ENCODE measurements around the gene ATP13A5.

The ATP13A5 gene

DNA sequence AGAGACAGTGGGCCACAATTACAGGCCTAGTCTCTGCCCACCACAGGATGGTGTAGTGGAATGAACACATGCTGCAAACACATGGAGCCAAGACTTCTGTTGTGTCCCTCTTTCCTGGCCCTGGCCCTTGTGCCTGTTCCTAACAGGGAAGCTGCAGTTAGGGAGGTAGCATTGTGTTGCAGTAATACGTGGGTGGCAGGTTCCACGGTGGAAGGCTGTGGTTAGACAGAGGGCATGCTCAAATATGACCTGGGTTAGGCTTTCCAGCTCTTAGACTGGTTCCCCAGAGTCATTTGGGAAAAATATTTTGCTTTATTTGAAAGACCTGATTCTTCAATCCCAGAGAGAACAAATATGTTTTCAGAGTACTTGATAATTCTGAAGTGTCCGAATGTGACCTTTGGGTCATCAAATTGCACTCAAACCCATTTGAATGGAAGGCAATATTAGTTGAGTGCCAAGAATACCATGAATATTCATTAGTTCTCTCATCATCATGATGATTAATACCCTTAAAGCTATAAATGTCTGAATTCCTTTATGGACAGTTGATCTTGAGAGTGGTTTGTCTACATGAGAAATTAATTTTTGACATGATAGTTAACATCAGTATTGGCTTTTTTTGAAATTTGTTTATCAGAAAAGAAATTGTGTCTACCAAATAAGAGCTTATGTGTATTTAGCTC, 109.1 kb downstream of the ATP13A5 start:
- no peak for DNase-seq

DNA sequence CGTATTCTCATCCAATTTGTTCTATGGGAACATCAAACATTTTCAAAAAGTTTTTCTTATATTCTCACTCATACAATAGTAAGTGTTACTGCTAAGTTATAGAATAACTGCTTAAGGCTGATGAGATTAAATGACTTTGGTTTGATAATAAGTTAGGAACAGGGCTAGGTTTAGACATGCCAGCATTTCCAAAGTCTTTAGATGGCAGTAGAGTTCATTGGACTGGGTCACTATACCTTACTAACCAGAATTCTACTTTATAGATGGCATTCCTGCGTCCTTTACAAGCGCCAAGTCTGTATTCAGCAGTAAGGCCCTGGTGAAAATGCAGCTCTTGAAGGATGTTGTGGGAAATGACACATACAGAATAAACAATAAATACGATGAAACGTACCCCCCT, 115.8 kb downstream of the ATP13A5 start:
- no peak for DNase-seq

- no peak for DNase-seq
These were observed 116.6 kb downstream of the ATP13A5 start for GRCh38 chr3:193261970-193262369.

DNA sequence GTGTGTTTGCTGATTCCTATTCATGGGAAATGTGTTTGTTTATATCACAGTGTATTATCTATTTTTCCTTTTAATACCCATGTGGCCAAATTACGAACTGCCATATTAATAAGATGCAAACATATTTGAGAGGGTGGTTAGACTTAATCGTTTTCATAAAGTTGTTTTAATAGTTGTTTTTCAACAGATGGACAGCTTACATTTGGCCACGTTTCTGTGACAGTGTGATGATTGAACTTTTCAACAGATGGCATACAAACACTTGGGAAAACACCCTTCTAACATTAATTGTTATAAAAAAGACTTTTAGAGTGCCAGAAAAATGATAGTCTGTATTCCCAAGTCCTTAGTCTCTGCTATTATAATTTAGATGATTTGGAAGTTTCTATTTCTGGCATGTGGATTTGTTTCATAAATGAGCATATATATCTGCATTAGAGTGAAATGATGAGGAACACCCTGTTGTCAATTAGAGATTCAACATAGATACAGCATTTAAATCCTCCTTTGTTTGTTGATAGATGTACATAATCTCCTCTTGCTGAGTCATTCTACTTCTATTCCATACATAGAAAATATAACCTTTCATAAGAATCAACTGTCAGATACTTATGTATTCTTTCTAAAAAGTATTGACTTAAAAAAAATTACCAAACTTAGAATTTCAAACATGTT, 124.4 kb downstream of the ATP13A5 start:
- DNase-seq, result no peak

DNA sequence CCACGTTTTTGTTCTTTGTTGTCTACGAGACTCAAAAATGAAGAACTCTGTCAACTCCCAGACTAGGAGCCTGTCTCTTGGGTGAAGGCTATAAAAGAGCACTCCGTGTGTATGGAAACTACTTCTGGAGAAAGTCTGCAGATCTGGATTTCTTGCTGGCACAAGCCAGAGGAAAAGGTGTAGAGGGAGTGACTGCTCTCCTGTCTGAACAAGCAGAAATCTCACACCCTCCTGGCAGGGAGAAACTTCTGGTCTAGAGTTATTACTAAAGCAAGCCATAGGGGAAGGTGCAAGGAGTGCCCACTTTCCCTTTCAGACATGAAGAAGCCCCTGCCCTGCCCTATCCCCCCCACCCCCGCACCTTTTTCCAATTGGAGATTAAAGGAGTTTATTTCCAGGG, 128.1 kb downstream of the ATP13A5 start:
- DNase-seq, result no peak

DNA sequence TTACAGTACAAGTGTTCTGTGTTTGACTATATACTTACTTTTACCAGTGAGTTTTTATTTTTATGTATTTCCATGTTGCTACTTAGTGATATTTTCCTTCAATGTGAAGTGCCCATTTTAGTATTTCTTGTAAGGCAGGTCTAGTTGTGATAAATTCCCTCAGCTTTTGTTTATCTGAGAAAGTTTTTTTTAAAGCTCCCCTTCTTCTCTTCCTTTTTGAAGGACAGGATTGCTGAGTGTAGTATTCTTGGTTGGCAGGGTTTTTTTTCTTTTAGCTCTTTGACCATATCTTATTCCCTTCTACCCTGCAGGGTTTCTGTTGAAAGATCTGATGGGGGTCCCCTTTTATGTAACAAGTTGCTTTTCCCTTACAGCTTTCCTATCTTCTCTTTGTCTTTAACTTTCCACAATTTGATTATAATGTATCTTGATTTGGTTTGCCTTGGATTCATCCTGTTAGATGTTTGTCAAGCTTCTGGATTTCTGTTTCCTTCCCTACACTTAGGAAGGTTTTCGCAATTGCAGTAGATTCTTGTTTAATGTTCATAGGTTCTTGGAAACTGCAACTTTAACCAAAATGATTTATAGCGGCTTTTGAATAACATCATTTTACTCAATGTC, 129.6 kb downstream of the ATP13A5 start:
- DNase-seq, result no peak

GRCh38 chr3:193243571-193243970, 135.0 kb downstream of the ATP13A5 start:
- DNase-seq, result no peak

- no peak for DNase-seq
These were observed 136.8 kb downstream of the ATP13A5 start for GRCh38 chr3:193241716-193242115.

DNA sequence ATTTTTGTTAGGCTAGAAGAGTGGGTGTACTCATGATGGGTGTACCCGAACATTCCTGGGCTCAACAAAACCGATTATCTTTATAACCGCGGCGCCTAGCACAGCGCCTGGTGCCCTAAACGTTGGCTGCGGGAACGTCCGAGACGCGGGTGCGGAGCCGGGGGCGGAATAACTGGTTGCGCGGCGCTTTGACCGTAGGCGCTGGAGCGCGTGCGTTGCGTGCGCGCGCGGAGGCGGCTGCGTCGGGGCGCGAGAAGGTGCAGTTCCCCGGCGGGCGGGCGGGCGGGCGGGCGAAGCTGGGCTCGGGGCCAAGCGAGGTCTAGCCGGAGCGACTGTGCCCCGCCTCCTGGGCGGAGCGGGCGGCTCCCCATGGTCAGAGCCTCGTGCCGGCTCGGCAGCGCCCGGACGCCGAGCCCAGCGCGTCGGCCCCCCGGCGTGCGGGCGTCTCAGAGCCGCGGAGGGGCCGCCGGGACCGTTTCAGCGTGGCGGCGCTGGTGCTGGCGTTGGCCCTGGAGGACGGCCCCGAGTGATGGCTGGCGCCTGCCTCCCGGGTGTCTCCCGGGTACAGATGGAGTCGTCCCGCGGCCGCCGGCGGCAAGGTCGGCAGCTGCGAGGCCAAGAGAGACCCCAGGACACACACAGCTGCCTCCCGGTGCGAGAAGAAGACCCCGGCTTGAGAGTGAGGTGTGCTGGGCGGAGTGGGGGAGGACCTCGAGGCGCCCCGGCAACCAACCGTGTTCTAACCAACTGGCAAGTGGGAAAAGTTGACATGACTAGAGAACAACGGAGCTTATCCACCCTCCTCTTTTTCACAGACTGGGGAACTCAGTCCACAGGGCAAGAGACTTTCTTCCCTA, 137.5 kb downstream of the ATP13A5 start, which contains the start of gene PLAAT1:
Gene PLAAT1 (plus strand): TSS at position 373 of the 857 bp plus-strand sequence. CDS start 14,429 bp downstream, outside the sequence.
- DNase-seq, result no peak

GRCh38 chr3:193240436-193240849, 138.1 kb downstream of the ATP13A5 start:
- no peak for DNase-seq

- no peak for DNase-seq
These were observed 141.5 kb downstream of the ATP13A5 start for GRCh38 chr3:193237030-193237429.

- no peak for DNase-seq
These were observed 142.0 kb downstream of the ATP13A5 start for GRCh38 chr3:193236599-193236998.

DNA sequence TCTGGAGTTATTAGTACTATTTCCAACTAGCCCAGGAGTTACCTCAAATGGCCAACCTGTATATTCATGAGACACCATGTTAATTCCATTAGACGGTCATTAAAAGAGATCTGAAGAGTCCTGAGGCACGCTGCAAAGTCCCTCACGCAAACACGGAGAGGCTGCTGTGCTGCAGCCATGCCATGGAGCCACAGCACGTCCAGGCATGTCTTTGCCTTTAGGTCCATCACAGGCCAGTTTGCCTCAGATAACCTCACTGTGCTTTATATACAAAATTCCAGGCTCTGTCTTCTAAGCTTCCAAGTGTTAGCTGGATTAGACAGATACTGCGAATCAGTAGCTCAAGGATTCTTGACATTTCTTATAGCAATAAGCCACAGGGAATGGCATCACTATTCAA, 147.4 kb downstream of the ATP13A5 start:
- DNase-seq, result no peak

DNA sequence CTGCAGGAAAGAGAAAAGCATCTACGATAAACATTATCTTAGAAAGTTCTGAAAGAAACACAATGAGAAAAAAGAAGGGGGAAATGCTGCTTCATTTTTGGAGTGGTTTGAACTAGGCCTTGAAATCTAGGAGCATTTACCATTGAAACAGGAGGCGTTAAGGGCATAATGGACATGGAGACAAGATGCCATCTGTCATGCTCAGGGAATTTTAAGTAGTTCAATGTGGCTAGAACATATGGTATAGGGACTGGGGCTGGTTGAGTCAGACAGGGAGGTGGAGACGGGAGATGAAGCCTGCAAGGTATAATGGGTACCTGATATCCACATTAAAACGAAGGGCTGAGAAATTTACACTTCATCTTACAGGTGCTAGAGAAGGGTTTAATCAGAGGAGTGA, 147.9 kb downstream of the ATP13A5 start:
- DNase-seq, result no peak

DNA sequence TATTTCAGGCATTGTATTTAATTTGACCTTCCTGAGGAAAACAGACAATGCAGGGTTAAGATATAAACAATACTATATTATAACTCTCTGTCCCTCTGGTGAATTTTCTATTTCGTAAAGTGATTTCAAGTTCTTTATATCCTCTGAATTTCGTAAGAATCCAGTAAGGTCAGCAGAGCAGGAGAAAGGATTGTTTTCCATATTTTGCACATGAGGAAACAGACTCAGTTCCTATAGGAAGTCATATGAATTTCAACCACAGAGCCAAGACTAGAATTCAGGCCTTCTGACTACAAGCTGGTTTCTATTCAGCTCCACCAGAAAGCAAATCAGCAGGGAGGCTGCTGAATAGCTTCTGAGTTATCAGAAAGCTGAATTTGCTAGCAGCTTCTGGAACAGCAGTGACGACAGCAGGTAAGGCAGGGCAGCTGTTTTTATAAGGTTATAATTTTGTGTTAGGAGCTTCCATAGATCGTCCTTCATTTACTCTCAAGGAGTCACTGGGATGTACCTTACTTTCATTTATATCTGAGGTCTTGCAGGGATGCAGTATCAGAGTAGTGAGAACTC, 148.6 kb downstream of the ATP13A5 start:
- no peak for DNase-seq

DNA sequence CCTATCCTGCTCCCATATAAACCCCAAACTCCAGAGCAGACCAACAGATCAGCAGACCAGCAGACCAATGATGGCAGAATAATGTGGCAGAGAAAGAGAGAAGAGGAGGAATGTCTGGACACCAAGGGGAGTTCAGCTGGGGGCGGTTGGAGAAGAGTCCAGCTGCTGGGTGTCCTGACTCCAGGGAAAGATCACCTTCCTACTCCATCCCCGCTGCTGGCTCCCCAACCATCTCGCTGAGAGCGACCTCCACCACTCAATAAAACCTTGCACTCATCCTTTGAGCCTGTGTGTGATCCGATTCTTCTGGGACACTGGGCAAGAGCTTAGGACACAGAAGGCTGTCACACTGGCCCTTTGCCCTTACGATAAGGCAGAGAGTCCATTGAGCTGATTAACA, 150.3 kb downstream of the ATP13A5 start:
- DNase-seq, result no peak

GRCh38 chr3:193225302-193226125, 153.0 kb downstream of the ATP13A5 start:
- no peak for DNase-seq
